ENCODE results near the gene SRGN. TPM values are rescaled to one million over a fixed set of nuclear protein-coding genes. Genes with fewer than 3 reads are reported as not detected.

Gene SRGN
- 0.09 TPM in 1 of 2 replicates, not detected in the other for total RNA-seq (2016; rRNA removed; fragmentation: Illumina TruSeq; extraction: Trizol)
- not detected in 2 replicates for total RNA-seq (2016; cell fraction: cytosol; rRNA removed; fragmentation: Illumina TruSeq; extraction: Trizol; ENCODE audit: low read depth)
- total RNA-seq (2016; cell fraction: insoluble cytoplasmic fraction; rRNA removed; fragmentation: Illumina TruSeq; extraction: Trizol) = not detected in 2 replicates
- total RNA-seq (2016; cell fraction: membrane; rRNA removed; fragmentation: Illumina TruSeq; extraction: Trizol) = not detected in 2 replicates
- not detected in 2 replicates for total RNA-seq (2016; cell fraction: nucleus; rRNA removed; fragmentation: Illumina TruSeq; extraction: Trizol)
- not detected in 2 replicates for polyA plus RNA-seq (2011; rRNA removed)
- polyA plus RNA-seq (2011; cell fraction: cytosol; rRNA removed) = 0.12 and 0.15 TPM in 2 replicates
- 0.14 TPM in 1 of 2 replicates, not detected in the other for polyA plus RNA-seq (2011; cell fraction: nucleus; rRNA removed)
- 0.21 TPM in 1 of 2 replicates, not detected in the other for polyA plus RNA-seq (2012)
- not detected in 2 replicates for polyA plus RNA-seq (2016; cell fraction: cytosol; fragmentation: Illumina TruSeq; extraction: Trizol; ENCODE audit: low read depth)
- not detected in 2 replicates for polyA plus RNA-seq (2016; cell fraction: insoluble cytoplasmic fraction; fragmentation: Illumina TruSeq; extraction: Trizol; ENCODE audit: low read depth)
- not detected in 2 replicates for polyA plus RNA-seq (2016; cell fraction: membrane; fragmentation: Illumina TruSeq; extraction: Trizol; ENCODE audit: low read depth)
- polyA plus RNA-seq (2016; cell fraction: nucleus; fragmentation: Illumina TruSeq; extraction: Trizol; ENCODE audit: insufficient read depth, low read depth) = not detected in 2 replicates
- polyA minus RNA-seq (2011; rRNA and poly(A)+ RNA removed; ENCODE audit: low replicate concordance) = 0.16 and 2.3 TPM in 2 replicates
- not detected in 2 replicates for polyA minus RNA-seq (2011; cell fraction: cytosol; rRNA and poly(A)+ RNA removed)
- polyA minus RNA-seq (2011; cell fraction: nucleus; rRNA and poly(A)+ RNA removed) = not detected in 2 replicates
- Bru-seq, nascent RNA = percentile 26 among the genes with signal in this experiment
- percentile 26 among the genes with signal in this experiment for BruChase-seq, experiment 1, labeled RNA remaining after a 6-hour chase
- percentile 32 among the genes with signal in this experiment for BruChase-seq, experiment 2, labeled RNA remaining after a 2-hour chase
- long read RNA-seq, experiment 1 = 0 reads
- long read RNA-seq, experiment 2 = 0 reads

GRCh38 chr10:69087590-69088470 is at the start of gene SRGN:
SRGN (plus strand) TSS chr10:69088103; CDS start chr10:69088158, 55 bp downstream.
- Histone ChIP-seq H3K4me2 (ENCODE audit: low read depth, low read length) (peak within 1 kb of the TSS; percentile 5; the same call in 1 of the 2 replicates), H3K9me3 (ENCODE audit: low read length) (no peaks in the 10 kb centered on the region), H4K20me1 (ENCODE audit: insufficient read depth, low read length) (no peaks in the 10 kb centered on the region), H3K27ac (ENCODE audit: extremely low read length, insufficient read depth, low read length) (no peak within 1 kb of the TSS), H3K9ac (ENCODE audit: insufficient read depth, low read depth, low read length) (no peak within 1 kb of the TSS), H3K4me1 (ENCODE audit: insufficient read depth, low read length) (peaks cover 14% of the 10 kb centered on the region; the same call in 1 of the 2 replicates), H3K36me3 (replicated peaks in 1 of 2; ENCODE audit: control insufficient read depth in 1 of 2, insufficient read depth in 2 of 2, low read length in 2 of 2) (no peaks in the 10 kb centered on the region), H3K4me3 (replicated peaks in 1 of 3; ENCODE audit: insufficient read depth in 1 of 3, low read depth in 2 of 3, low read length in 3 of 3) (no peak within 1 kb of the TSS), H2AFZ (ENCODE audit: low read length) (no peak within 1 kb of the TSS), H3K27me3 (ENCODE audit: control insufficient read depth in 1 of 2, insufficient read depth in 2 of 2, low read length in 2 of 2) (peaks cover 3 to 8% of the 10 kb centered on the region in 2 experiments; a peak in 4 of 5 replicates), H3K79me2 (ENCODE audit: insufficient read depth, low read length) (no peaks in the 10 kb centered on the region)
- no peak for FAIRE-seq
- intact Hi-C loops (cut with micrococcal nuclease; ENCODE audit: unreplicated experiment) = no loop called here
- ChIA-PET CTCF (ENCODE audit: low intra/inter-chr PET ratio, low total read pairs) (no interaction called here), POLR2A (no interaction called here)
- WGBS (ENCODE audit: low lambda C conversion rate) = 5% methylated on average over 10 of the region's 10 CpGs
- no peak for DNase-seq (ENCODE audit: low spot score)
- ATAC-seq = no peak
- BruUV-seq (replicated peaks) = no TSS peak
- in situ Hi-C loops (cut with HindIII; ENCODE audit: extremely low pct_ligation_motif_present, low pct_unique_long_range_greater_than_20kb) = no loop called here
- TF ChIP-seq CTCF (CRISPR knock-in tag; IDR thresholded peaks at IDR 0.05) = no peak
- no peak for TF ChIP-seq TBX2 (CRISPR knock-in tag; IDR thresholded peaks at IDR 0.05; ENCODE audit: borderline replicate concordance)
- no peak for TF ChIP-seq ZBTB46 (CRISPR knock-in tag; IDR thresholded peaks at IDR 0.05; ENCODE audit: borderline replicate concordance)
- TF ChIP-seq AHR (CRISPR knock-in tag; IDR thresholded peaks at IDR 0.05) = no peak
- no peak for TF ChIP-seq ZNF574 (CRISPR knock-in tag; IDR thresholded peaks at IDR 0.05)
- TF ChIP-seq SATB2 (CRISPR knock-in tag; IDR thresholded peaks at IDR 0.05) = no peak
- TF ChIP-seq RBAK (CRISPR knock-in tag; IDR thresholded peaks at IDR 0.05) = no peak
- TF ChIP-seq HDAC2 (CRISPR knock-in tag; IDR thresholded peaks at IDR 0.05) = no peak
- TF ChIP-seq ZNF510 (CRISPR knock-in tag; IDR thresholded peaks at IDR 0.05; ENCODE audit: low read depth) = no peak
- TF ChIP-seq HDAC1 (CRISPR knock-in tag; IDR thresholded peaks at IDR 0.05) = no peak
- no peak for TF ChIP-seq ZNF441 (CRISPR knock-in tag; IDR thresholded peaks at IDR 0.05; ENCODE audit: borderline replicate concordance)
- no peak for TF ChIP-seq RBFOX2 (IDR thresholded peaks at IDR 0.05; ENCODE audit: low read depth, low read length)
- TF ChIP-seq ZNF644 (CRISPR knock-in tag; IDR thresholded peaks at IDR 0.05; ENCODE audit: low read depth) = no peak
